B cell (primary cell): ENCODE results near the gene PNPLA2. TPM values are rescaled to one million over a fixed set of nuclear protein-coding genes. Genes with fewer than 3 reads are reported as not detected.

Experiments
- ATAC-seq: fragments of 200-7000 bp; cut with Tn5 transposase; one replicate; pipeline ENCODE4 v1.10.0; 2021; ENCODE audit warnings: low read depth, mild to moderate bottlenecking, moderate number of reproducible peaks, moderate library complexity
- CTCF ChIA-PET: fragments of 350-600 bp; sonication (Branson Sonifier 250); formaldehyde crosslinking; loops from one replicate; lab custom pipeline; 2021; ENCODE audit warnings: antibody characterized with exemption, inconsistent platforms; lab: Charles Lee
- POLR2A ChIA-PET: fragments of 350-600 bp; sonication (Branson Sonifier 250); formaldehyde crosslinking; loops from one replicate; lab custom pipeline; 2021; ENCODE audit warnings: antibody characterized with exemption; lab: Charles Lee
- DNase-seq: peaks from one replicate; pipeline ENCODE4 v3.0.0; 2013
- H2AFZ ChIP-seq: 2 replicates; pipeline ENCODE4 v1.6.1; 2012; ENCODE audit warnings: mild to moderate bottlenecking, low read depth, low read length; ENCODE audit not compliant: insufficient read depth, poor library complexity, severe bottlenecking
- H3K27ac ChIP-seq, 2 donors: 1 replicate in 1 of 2; 2 replicates in 1 of 2; pipeline ENCODE4 v1.5.1; 2012 to 2013; ENCODE audit warnings: low read length in 2 of 2, mild to moderate bottlenecking in 2 of 2, moderate library complexity in 1 of 2
- H3K27me3 ChIP-seq, 4 experiments: fragments of 200-600 bp in 1 of 4; sonication (generic) in 1 of 4; replicated peaks in 1 of 4; 1 replicate in 2 of 4; 2 replicates in 2 of 4; pipeline versions ENCODE4 v1.6.1 to v1.7.0; 2013 to 2016; ENCODE audit warnings: low read length in 3 of 4, mild to moderate bottlenecking in 2 of 4, mixed read lengths in 1 of 4, moderate library complexity in 1 of 4; ENCODE audit not compliant: insufficient read depth in 4 of 4, control insufficient read depth in 3 of 4; ENCODE audit errors: control extremely low read depth in 1 of 4
- H3K36me3 ChIP-seq, 2 experiments: replicated peaks in 1 of 2; 1 replicate in 1 of 2; 2 replicates in 1 of 2; pipeline versions ENCODE4 v1.6.1 to v1.7.1; 2013; ENCODE audit warnings: low read length in 1 of 2; ENCODE audit not compliant: insufficient read depth in 2 of 2, control insufficient read depth in 1 of 2; ENCODE audit errors: control extremely low read depth in 1 of 2, extremely low read depth in 1 of 2
- H3K4me1 ChIP-seq, 2 donors: fragments of 200-600 bp in 1 of 2; sonication (generic) in 1 of 2; 1 replicate in 1 of 2; 2 replicates in 1 of 2; pipeline versions ENCODE4 v1.5.1 to v1.6.1; 2013 to 2017; ENCODE audit warnings: low read length in 2 of 2; ENCODE audit not compliant: control insufficient read depth in 2 of 2, insufficient read depth in 2 of 2
- H3K4me2 ChIP-seq: replicated peaks from 2 replicates; pipeline ENCODE3; 2012; ENCODE audit warnings: mild to moderate bottlenecking, low read depth, low read length; ENCODE audit not compliant: poor library complexity, severe bottlenecking
- H3K4me3 ChIP-seq, 5 experiments: fragments of 200-600 bp in 1 of 5; sonication (generic) in 1 of 5; 1 replicate in 3 of 5; 2 replicates in 2 of 5; pipeline versions ENCODE4 v1.5.1 to v1.7.0; 2011 to 2016; ENCODE audit warnings: low read length in 4 of 5, mild to moderate bottlenecking in 4 of 5, low read depth in 2 of 5, control low read depth in 1 of 5, moderate library complexity in 1 of 5; ENCODE audit not compliant: insufficient read depth in 1 of 5; ENCODE audit errors: control extremely low read depth in 1 of 5, extremely low read depth in 1 of 5
- H3K79me2 ChIP-seq: fragments of 200-600 bp; sonication (generic); one replicate; pipeline ENCODE4 v1.6.0; 2016; ENCODE audit warnings: low read length; ENCODE audit not compliant: control insufficient read depth, insufficient read depth
- H3K9ac ChIP-seq: fragments of 200-600 bp; sonication (generic); 2 replicates; pipeline ENCODE4 v1.6.1; 2017; ENCODE audit warnings: mild to moderate bottlenecking, low read length, moderate library complexity
- H3K9me3 ChIP-seq, 3 donors: one replicate each; pipeline versions ENCODE4 v1.6.1 to v1.7.1; 2013; ENCODE audit warnings: low read length in 2 of 3; ENCODE audit not compliant: control insufficient read depth in 2 of 3, insufficient read depth in 1 of 3; ENCODE audit errors: control extremely low read depth in 1 of 3
- H4K20me1 ChIP-seq: 2 replicates; pipeline ENCODE4 v1.6.0; 2012; ENCODE audit warnings: mild to moderate bottlenecking, low read length; ENCODE audit not compliant: insufficient read depth, control insufficient read depth, poor library complexity, severe bottlenecking
- H3K27ac Mint-ChIP-seq: one replicate; pipeline ENCODE4 v1.8.0; 2021; ENCODE audit warnings: mixed read lengths
- H3K27me3 Mint-ChIP-seq: one replicate; pipeline ENCODE4 v1.8.0; 2021; ENCODE audit warnings: mixed read lengths
- H3K4me1 Mint-ChIP-seq: one replicate; pipeline ENCODE4 v1.8.0; 2021; ENCODE audit warnings: mixed read lengths
- H3K4me3 Mint-ChIP-seq: one replicate; pipeline ENCODE4 v1.8.0; 2021; ENCODE audit warnings: mixed read lengths
- H3K9me3 Mint-ChIP-seq: one replicate; pipeline ENCODE4 v1.8.0; 2022; ENCODE audit warnings: mixed read lengths; ENCODE audit not compliant: insufficient read depth
- EZH2 ChIP-seq: IDR thresholded peaks from 2 replicates; pipeline ENCODE4 v1.6.1; 2012; ENCODE audit warnings: borderline replicate concordance, low read depth, mild to moderate bottlenecking, moderate library complexity, low read length; ENCODE audit not compliant: insufficient read depth, poor library complexity, severe bottlenecking
- WGBS: methylation state at CpG from one replicate; pipeline ENCODE4 v1.1.5; 2013; ENCODE audit warnings: missing lambda C conversion rate; ENCODE audit not compliant: insufficient coverage; 5-methylcytosine and 5-hydroxymethylcytosine counted together
- intact Hi-C: fragments of 100-400 bp; cut with micrococcal nuclease; formaldehyde crosslinking; loops from one replicate; pipeline ENCODE4 v1.10.0; 2022
- polyA plus RNA-seq: library from polyadenylated mRNA; depleted of rRNA; stranded (reverse); fragments of >200 nt; gene quantifications from 2 replicates; pipeline ENCODE4 v1.2.3, GENCODE V29; 2012
- total RNA-seq, 2 donors: library from RNA; stranded (reverse); fragments of 120-200 nt in 1 of 2; gene quantifications; 1 replicate in 1 of 2; 2 replicates in 1 of 2; pipeline versions ENCODE4 v1.2.3 to v1.2.4, GENCODE V29; 2013 to 2022
- TF ChIP-seq, protein P1 (sequence below): fragments of 200-600 bp; IDR thresholded peaks from one replicate; pipeline ENCODE4 v1.8.0; 2022; ENCODE audit warnings: antibody characterized with exemption, mild to moderate bottlenecking

PNPLA2 gene
- total and polyA plus RNA-seq, 2 donors (not counting 1 experiment from before 2014, with no cell fraction given) = 208 to 276 TPM

DNA sequence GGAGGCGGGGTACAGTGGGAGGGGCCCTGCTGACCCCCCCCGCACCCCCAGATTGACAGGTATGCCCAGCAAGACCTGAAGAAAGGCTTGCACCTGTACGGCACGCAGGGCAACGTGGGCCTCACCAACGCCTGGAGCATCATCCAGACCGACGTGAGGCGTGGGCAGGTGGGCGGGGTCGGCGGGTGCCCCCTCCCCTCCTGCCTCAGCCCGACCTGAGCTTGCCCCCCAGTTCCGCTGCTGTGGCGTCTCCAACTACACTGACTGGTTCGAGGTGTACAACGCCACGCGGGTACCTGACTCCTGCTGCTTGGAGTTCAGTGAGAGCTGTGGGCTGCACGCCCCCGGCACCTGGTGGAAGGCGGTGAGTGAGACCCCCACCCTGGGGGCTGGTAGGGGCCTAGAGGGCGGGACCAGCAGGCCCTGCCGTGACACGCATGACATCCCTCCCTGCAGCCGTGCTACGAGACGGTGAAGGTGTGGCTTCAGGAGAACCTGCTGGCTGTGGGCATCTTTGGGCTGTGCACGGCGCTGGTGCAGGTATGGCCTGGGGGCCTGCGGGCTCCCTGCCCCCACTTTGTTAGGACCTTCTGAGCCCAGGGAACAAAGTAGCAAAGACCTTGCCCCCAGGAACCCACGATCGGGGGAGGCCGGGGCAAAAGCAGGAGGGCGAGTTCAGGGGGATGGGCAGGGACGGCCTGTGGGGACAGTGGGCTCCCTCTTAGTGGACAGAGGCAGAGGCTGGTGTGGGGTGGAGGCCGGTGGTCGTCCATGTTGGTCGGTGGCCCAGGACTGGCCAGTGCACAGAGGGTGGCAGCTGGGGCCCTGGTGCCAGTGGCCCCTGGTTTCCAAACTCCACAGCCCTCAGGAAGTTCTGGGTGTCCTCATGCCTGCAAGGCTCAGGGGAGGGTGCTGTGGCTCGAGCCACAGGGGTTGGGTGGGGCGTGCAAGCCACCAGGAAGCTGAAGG, 47.0 kb downstream of the PNPLA2 start:
- peaks cover 0 to 6% of the 10 kb centered on the region in 2 experiments for H3K36me3 ChIP-seq
- H3K4me3 Mint-ChIP-seq = no peak overlapping the region
- H3K4me2 ChIP-seq = no peak overlapping the region
- POLR2A ChIA-PET = no interaction called here
- H2AFZ ChIP-seq = no peak overlapping the region
- H3K4me1 ChIP-seq = no peaks in the 10 kb centered on the region
- H4K20me1 ChIP-seq = no peaks in the 10 kb centered on the region
- no peak for TF ChIP-seq EZH2
- TF ChIP-seq, protein P1, sequence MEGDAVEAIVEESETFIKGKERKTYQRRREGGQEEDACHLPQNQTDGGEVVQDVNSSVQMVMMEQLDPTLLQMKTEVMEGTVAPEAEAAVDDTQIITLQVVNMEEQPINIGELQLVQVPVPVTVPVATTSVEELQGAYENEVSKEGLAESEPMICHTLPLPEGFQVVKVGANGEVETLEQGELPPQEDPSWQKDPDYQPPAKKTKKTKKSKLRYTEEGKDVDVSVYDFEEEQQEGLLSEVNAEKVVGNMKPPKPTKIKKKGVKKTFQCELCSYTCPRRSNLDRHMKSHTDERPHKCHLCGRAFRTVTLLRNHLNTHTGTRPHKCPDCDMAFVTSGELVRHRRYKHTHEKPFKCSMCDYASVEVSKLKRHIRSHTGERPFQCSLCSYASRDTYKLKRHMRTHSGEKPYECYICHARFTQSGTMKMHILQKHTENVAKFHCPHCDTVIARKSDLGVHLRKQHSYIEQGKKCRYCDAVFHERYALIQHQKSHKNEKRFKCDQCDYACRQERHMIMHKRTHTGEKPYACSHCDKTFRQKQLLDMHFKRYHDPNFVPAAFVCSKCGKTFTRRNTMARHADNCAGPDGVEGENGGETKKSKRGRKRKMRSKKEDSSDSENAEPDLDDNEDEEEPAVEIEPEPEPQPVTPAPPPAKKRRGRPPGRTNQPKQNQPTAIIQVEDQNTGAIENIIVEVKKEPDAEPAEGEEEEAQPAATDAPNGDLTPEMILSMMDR = no peak
- H3K4me1 Mint-ChIP-seq = no peaks in the 10 kb centered on the region
- 84% methylated on average over 40 of the region's 41 CpGs for WGBS
- no peaks in the 10 kb centered on the region for H3K9me3 ChIP-seq
- intact Hi-C loops = no loop called here
- ATAC-seq (no peak), DNase-seq (no peak)
- H3K27ac ChIP-seq = no peak overlapping the region
- no peaks in the 10 kb centered on the region for H3K27me3 ChIP-seq
- H3K4me3 ChIP-seq = no peak overlapping the region
- H3K27me3 Mint-ChIP-seq = no peaks in the 10 kb centered on the region
- CTCF ChIA-PET = interaction anchor here (1.5 kb wide), 1 partner anchor 18 kb away, joined by 4 read pairs; no protein-coding TSS in a partner anchor
- H3K79me2 ChIP-seq = no peaks in the 10 kb centered on the region
- H3K9me3 Mint-ChIP-seq = no peaks in the 10 kb centered on the region
- no peak overlapping the region for H3K27ac Mint-ChIP-seq
- H3K9ac ChIP-seq = no peak overlapping the region

- 96% methylated on average over 14 of the region's 14 CpGs for WGBS
- TF ChIP-seq, protein P1 = no peak
- TF ChIP-seq EZH2 = no peak
- Mint-ChIP-seq H3K9me3 (no peaks in the 10 kb centered on the region), H3K27ac (no peak overlapping the region), H3K4me1 (no peaks in the 10 kb centered on the region), H3K27me3 (no peaks in the 10 kb centered on the region), H3K4me3 (no peak overlapping the region)
- no peak for DNase-seq
- no peak overlapping the region for H3K27ac ChIP-seq
- H3K9ac ChIP-seq = no peak overlapping the region
- no peaks in the 10 kb centered on the region for H3K4me1 ChIP-seq
- peaks cover 0 to 6% of the 10 kb centered on the region in 2 experiments for H3K36me3 ChIP-seq
- no peak for ATAC-seq
- H3K9me3 ChIP-seq = no peaks in the 10 kb centered on the region
- CTCF ChIA-PET = interaction anchor here (1.5 kb wide), 1 partner anchor 19 kb away, joined by 4 read pairs; no protein-coding TSS in a partner anchor
- no peaks in the 10 kb centered on the region for H3K27me3 ChIP-seq
- no peak overlapping the region for H2AFZ ChIP-seq
- POLR2A ChIA-PET = no interaction called here
- H4K20me1 ChIP-seq = no peaks in the 10 kb centered on the region
- no peak overlapping the region for H3K4me3 ChIP-seq
- intact Hi-C loops = no loop called here
- no peak overlapping the region for H3K4me2 ChIP-seq
- no peaks in the 10 kb centered on the region for H3K79me2 ChIP-seq
Measured at GRCh38 chr11:866481-866880, 47.8 kb downstream of the PNPLA2 start.
